Measurements from ENCODE around the gene OR6N2.
A peak's percentile ranks its signal among the peaks of the same experiment; 100 is the strongest.

The OR6N2 gene

DNA sequence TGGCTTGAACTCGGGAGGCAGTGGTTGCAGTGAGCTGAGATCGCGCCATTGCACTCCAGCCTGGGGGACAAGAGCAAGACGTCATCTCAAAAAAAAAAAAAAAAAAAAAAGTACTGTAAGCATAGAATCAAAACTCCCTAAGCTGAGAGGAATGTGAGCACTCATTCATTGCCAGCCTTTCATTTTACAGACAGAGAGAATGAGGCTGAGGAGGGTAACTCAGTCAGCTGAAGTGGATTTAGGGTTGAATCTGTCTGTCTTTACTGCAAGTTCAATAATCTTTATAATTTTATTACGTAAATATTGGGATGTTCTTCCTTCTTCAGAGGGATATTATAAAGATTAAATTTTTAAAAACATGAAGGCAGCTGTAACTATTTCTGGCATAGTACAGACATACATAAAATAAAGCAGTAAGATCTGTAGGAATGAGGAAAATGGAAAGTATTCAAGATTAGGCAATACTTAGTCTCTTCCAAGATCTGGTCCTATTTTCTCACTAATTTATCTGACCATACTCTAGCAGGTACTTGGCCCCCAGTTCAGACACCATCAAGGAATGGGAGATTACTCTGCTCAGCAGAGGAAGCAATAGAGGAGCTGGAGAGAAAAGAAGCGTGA, 26.0 kb upstream of the OR6N2 start:
- ATAC-seq (replicated peaks; ENCODE audit: extremely low read depth, poor library complexity, severe bottlenecking) = no peak
- H3K4me3 Mint-ChIP-seq = no peak overlapping the region
- H3K9me3 Mint-ChIP-seq = no peaks in the 10 kb centered on the region
- H3K27me3 Mint-ChIP-seq = no peaks in the 10 kb centered on the region
- peaks cover 5% of the 10 kb centered on the region for H3K4me1 Mint-ChIP-seq
- no peak overlapping the region for H3K27ac Mint-ChIP-seq (ENCODE audit: low read depth)
- H3K36me3 Mint-ChIP-seq (ENCODE audit: insufficient read depth) = no peaks in the 10 kb centered on the region
- no peak for DNase-seq (ENCODE audit: low spot score in 2 of 2)

DNA sequence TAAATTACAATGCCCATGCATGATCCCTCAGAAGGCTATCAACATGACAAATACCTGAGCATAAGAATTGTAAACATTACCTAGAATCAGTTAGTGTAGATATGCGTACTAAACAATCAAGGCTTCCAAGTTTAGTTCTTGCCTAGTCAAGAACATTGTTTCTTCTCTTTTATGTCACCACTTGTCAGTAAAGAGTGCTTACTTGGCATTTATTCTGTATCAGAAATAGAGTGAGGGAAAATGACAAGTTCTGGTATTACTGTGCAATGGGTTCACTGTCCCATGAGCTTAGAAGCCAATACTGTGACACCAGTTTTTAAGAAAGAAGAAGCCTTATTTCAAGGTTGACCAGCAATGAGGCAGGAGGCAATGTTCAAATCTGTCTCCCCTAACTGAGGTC, 22.7 kb upstream of the OR6N2 start:
- Mint-ChIP-seq H3K36me3 (ENCODE audit: insufficient read depth) (no peaks in the 10 kb centered on the region), H3K27me3 (no peaks in the 10 kb centered on the region), H3K27ac (ENCODE audit: low read depth) (no peak overlapping the region), H3K9me3 (no peaks in the 10 kb centered on the region), H3K4me3 (no peak overlapping the region), H3K4me1 (no peaks in the 10 kb centered on the region)
- DNase-seq (ENCODE audit: low spot score in 2 of 2) = no peak
- ATAC-seq (replicated peaks; ENCODE audit: extremely low read depth, poor library complexity, severe bottlenecking) = no peak

- Mint-ChIP-seq H3K9me3 (no peaks in the 10 kb centered on the region), H3K4me3 (no peak overlapping the region), H3K27ac (ENCODE audit: low read depth) (no peak overlapping the region), H3K27me3 (no peaks in the 10 kb centered on the region), H3K4me1 (no peaks in the 10 kb centered on the region), H3K36me3 (ENCODE audit: insufficient read depth) (no peaks in the 10 kb centered on the region)
- ATAC-seq (replicated peaks; ENCODE audit: extremely low read depth, poor library complexity, severe bottlenecking) = no peak
- no peak for DNase-seq (ENCODE audit: low spot score in 2 of 2)
Observed at GRCh38 chr1:158801396-158801795, 20.4 kb upstream of the OR6N2 start.

GRCh38 chr1:158800526-158800925, 19.5 kb upstream of the OR6N2 start:
- H3K4me1 Mint-ChIP-seq = no peaks in the 10 kb centered on the region
- no peaks in the 10 kb centered on the region for H3K27me3 Mint-ChIP-seq
- DNase-seq (ENCODE audit: low spot score in 2 of 2) (no peak), ATAC-seq (replicated peaks; ENCODE audit: extremely low read depth, poor library complexity, severe bottlenecking) (no peak)
- no peak overlapping the region for H3K4me3 Mint-ChIP-seq
- H3K27ac Mint-ChIP-seq (ENCODE audit: low read depth) = no peak overlapping the region
- no peaks in the 10 kb centered on the region for H3K9me3 Mint-ChIP-seq
- no peaks in the 10 kb centered on the region for H3K36me3 Mint-ChIP-seq (ENCODE audit: insufficient read depth)

DNA sequence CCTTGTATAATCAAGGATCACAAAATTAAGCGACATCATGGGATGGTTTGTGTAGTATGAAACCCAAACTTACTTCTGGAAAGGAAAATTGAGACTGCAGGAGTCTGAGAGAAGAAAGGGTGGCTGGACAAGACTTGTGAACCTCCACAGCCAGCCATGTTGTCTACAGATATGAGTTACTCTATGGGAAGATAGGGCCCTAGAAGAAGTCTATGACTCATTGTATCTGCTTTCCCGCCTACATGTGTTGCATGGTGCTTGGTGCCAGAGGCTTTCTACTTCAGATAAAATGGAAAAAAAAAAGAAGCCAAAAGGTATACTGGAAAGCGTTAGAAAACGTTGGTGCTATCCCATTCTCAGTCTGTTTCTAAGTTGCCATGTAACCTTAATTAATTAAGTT, 18.7 kb upstream of the OR6N2 start:
- H3K36me3 Mint-ChIP-seq (ENCODE audit: insufficient read depth) = no peaks in the 10 kb centered on the region
- ATAC-seq (replicated peaks; ENCODE audit: extremely low read depth, poor library complexity, severe bottlenecking) = no peak
- no peak overlapping the region for H3K27ac Mint-ChIP-seq (ENCODE audit: low read depth)
- no peak overlapping the region for H3K4me3 Mint-ChIP-seq
- no peak for DNase-seq (ENCODE audit: low spot score in 2 of 2)
- H3K9me3 Mint-ChIP-seq = no peaks in the 10 kb centered on the region
- no peaks in the 10 kb centered on the region for H3K27me3 Mint-ChIP-seq
- H3K4me1 Mint-ChIP-seq = no peaks in the 10 kb centered on the region

GRCh38 chr1:158798531-158798930, 17.5 kb upstream of the OR6N2 start:
- no peaks in the 10 kb centered on the region for H3K9me3 Mint-ChIP-seq
- no peak overlapping the region for H3K4me3 Mint-ChIP-seq
- DNase-seq (ENCODE audit: low spot score in 2 of 2) = no peak
- H3K4me1 Mint-ChIP-seq = peaks cover 6% of the 10 kb centered on the region
- H3K27me3 Mint-ChIP-seq = no peaks in the 10 kb centered on the region
- ATAC-seq (replicated peaks; ENCODE audit: extremely low read depth, poor library complexity, severe bottlenecking) = no peak
- no peak overlapping the region for H3K27ac Mint-ChIP-seq (ENCODE audit: low read depth)
- H3K36me3 Mint-ChIP-seq (ENCODE audit: insufficient read depth) = no peaks in the 10 kb centered on the region

- H3K36me3 Mint-ChIP-seq (ENCODE audit: insufficient read depth) = no peaks in the 10 kb centered on the region
Observed at GRCh38 chr1:158794247-158794646, 13.2 kb upstream of the OR6N2 start.

DNA sequence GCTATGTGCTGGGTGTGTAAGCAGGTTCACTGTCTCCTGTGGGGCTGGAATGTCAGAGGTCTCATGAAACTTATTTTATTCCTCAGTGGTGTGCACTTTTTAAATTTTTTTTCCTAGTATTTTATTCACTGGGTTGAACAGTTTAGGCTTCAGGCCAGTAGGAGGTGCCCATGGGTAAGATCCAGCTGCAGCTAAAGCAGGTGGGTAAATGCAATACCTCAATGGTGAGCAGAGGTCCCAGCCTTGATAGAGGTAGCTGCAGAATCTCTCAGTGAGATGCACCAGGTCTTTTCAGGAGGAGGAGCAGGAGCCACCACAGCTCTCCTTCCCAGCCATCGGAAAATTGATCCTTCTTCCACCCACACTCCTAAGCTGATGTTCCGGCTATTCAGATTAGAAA, 12.6 kb upstream of the OR6N2 start:
- Mint-ChIP-seq H3K27me3 (no peaks in the 10 kb centered on the region), H3K4me3 (no peak overlapping the region), H3K9me3 (no peaks in the 10 kb centered on the region), H3K27ac (ENCODE audit: low read depth) (no peak overlapping the region), H3K4me1 (peaks cover 6% of the 10 kb centered on the region), H3K36me3 (ENCODE audit: insufficient read depth) (no peaks in the 10 kb centered on the region)
- ATAC-seq (replicated peaks; ENCODE audit: extremely low read depth, poor library complexity, severe bottlenecking) (peak; percentile 49), DNase-seq (ENCODE audit: low spot score in 2 of 2) (peak in 1 of 2 donors; percentile 23)

More at GRCh38 chr1:158794247-158794646, 13.2 kb upstream of the OR6N2 start:
- DNase-seq (ENCODE audit: low spot score in 2 of 2) (no peak), ATAC-seq (replicated peaks; ENCODE audit: extremely low read depth, poor library complexity, severe bottlenecking) (no peak)
- Mint-ChIP-seq H3K9me3 (no peaks in the 10 kb centered on the region), H3K27me3 (no peaks in the 10 kb centered on the region), H3K27ac (ENCODE audit: low read depth) (no peak overlapping the region), H3K4me3 (no peak overlapping the region), H3K4me1 (peaks cover 6% of the 10 kb centered on the region)

- no peaks in the 10 kb centered on the region for H3K27me3 Mint-ChIP-seq
- no peak within 1 kb of the TSS for H3K27ac Mint-ChIP-seq (ENCODE audit: low read depth)
- ATAC-seq (replicated peaks; ENCODE audit: extremely low read depth, poor library complexity, severe bottlenecking) (no peak), DNase-seq (ENCODE audit: low spot score in 2 of 2) (no peak)
- H3K9me3 Mint-ChIP-seq = no peaks in the 10 kb centered on the region
- no peaks in the 10 kb centered on the region for H3K4me1 Mint-ChIP-seq
- H3K4me3 Mint-ChIP-seq = no peak within 1 kb of the TSS
- no peaks in the 10 kb centered on the region for H3K36me3 Mint-ChIP-seq (ENCODE audit: insufficient read depth)
Observed at GRCh38 chr1:158771950-158772866, 8.8 kb downstream of the OR6N2 start, which contains the start of gene OR6N1. Gene OR6N1 (minus strand): TSS chr1:158772195. CDS start chr1:158766682, 5,513 bp downstream.

DNA sequence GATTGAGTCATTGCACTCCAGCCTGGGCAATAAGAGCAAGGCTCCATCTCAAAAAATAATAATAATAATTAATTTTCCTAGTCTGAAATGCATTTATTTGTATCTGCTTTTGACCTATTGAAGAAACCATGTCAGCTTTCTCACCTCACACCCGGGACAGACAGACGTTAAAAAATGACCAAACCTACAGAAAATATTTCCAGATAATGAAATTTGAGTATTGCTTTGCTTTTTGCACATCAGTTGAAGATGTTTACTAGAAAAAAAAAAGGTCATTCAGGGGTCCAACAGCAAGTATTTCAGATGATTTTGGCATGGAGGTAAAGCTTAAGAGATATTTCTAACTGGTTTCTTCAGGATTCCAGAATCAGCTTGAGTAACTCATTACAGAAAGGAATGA, 26.6 kb downstream of the OR6N2 start, which contains the start of gene OR6K6:
OR6K6 (plus strand) TSS at position 301 of the 400 bp plus-strand sequence. CDS start 168 bp downstream, outside the sequence.
- no peaks in the 10 kb centered on the region for H3K36me3 Mint-ChIP-seq (ENCODE audit: insufficient read depth)
- no peak within 1 kb of the TSS for H3K4me3 Mint-ChIP-seq
- peaks cover 16% of the 10 kb centered on the region for H3K27me3 Mint-ChIP-seq
- no peak for ATAC-seq (replicated peaks; ENCODE audit: extremely low read depth, poor library complexity, severe bottlenecking)
- no peaks in the 10 kb centered on the region for H3K9me3 Mint-ChIP-seq
- H3K4me1 Mint-ChIP-seq = no peaks in the 10 kb centered on the region
- H3K27ac Mint-ChIP-seq (ENCODE audit: low read depth) = no peak within 1 kb of the TSS
- DNase-seq (ENCODE audit: low spot score in 2 of 2) = no peak

- Mint-ChIP-seq H3K4me3 (no peak overlapping the region), H3K36me3 (ENCODE audit: insufficient read depth) (no peaks in the 10 kb centered on the region), H3K27me3 (peaks cover 16% of the 10 kb centered on the region), H3K4me1 (no peaks in the 10 kb centered on the region), H3K9me3 (no peaks in the 10 kb centered on the region), H3K27ac (ENCODE audit: low read depth) (no peak overlapping the region)
- no peak for DNase-seq (ENCODE audit: low spot score in 2 of 2)
- no peak for ATAC-seq (replicated peaks; ENCODE audit: extremely low read depth, poor library complexity, severe bottlenecking)
Observed at GRCh38 chr1:158752155-158752712, 28.8 kb downstream of the OR6N2 start.

GRCh38 chr1:158735848-158736247, 45.2 kb downstream of the OR6N2 start:
- Mint-ChIP-seq H3K4me1 (no peaks in the 10 kb centered on the region), H3K36me3 (ENCODE audit: insufficient read depth) (no peaks in the 10 kb centered on the region), H3K27me3 (peaks cover 15% of the 10 kb centered on the region), H3K27ac (ENCODE audit: low read depth) (no peak overlapping the region), H3K4me3 (no peak overlapping the region), H3K9me3 (no peaks in the 10 kb centered on the region)
- ATAC-seq (replicated peaks; ENCODE audit: extremely low read depth, poor library complexity, severe bottlenecking) (no peak), DNase-seq (ENCODE audit: low spot score in 2 of 2) (no peak)

Data from central memory CD8-positive, alpha-beta T cell (primary cell).